Astrocyte (in vitro differentiated cells and primary cell): ENCODE data around the gene DUS1L. TPM values are rescaled to one million over a fixed set of nuclear protein-coding genes. Genes with fewer than 3 reads are reported as not detected.

ENCODE experiments used
- DNase-seq: peaks from one replicate; pipeline ENCODE4 v3.0.0-alpha.2; 2010; ENCODE audit warnings: low read depth
- FAIRE-seq: peaks from 2 replicates; lab custom pipeline; 2011; peaks lifted over from hg19 to GRCh38; lab: Jason Lieb, UNC
- H2AFZ ChIP-seq: 2 replicates; pipeline ENCODE4 v1.6.0; 2012; ENCODE audit warnings: low read depth, low read length, inconsistent platforms
- H3K27ac ChIP-seq: 2 replicates; pipeline ENCODE4 v1.5.1; 2011; ENCODE audit warnings: low read depth, low read length, inconsistent platforms
- H3K27me3 ChIP-seq: 2 replicates; pipeline ENCODE4 v1.6.0; 2011; ENCODE audit warnings: low read length, inconsistent platforms; ENCODE audit not compliant: insufficient read depth
- H3K36me3 ChIP-seq: 2 replicates; pipeline ENCODE4 v1.5.1; 2011; ENCODE audit warnings: low read length, inconsistent platforms; ENCODE audit not compliant: insufficient read depth
- H3K4me1 ChIP-seq: 2 replicates; pipeline ENCODE4 v1.5.1; 2011; ENCODE audit warnings: low read length, inconsistent platforms; ENCODE audit not compliant: insufficient read depth
- H3K4me2 ChIP-seq: 2 replicates; pipeline ENCODE4 v1.6.0; 2012; ENCODE audit warnings: low read length, inconsistent platforms
- H3K4me3 ChIP-seq: 2 replicates; pipeline ENCODE4 v1.5.1; 2011; ENCODE audit warnings: low read depth, mild to moderate bottlenecking, low read length, inconsistent platforms; ENCODE audit not compliant: insufficient read depth
- H3K79me2 ChIP-seq: 2 replicates; pipeline ENCODE4 v1.6.0; 2012; ENCODE audit warnings: mild to moderate bottlenecking, low read length, inconsistent platforms; ENCODE audit not compliant: insufficient read depth
- H3K9ac ChIP-seq: 2 replicates; pipeline ENCODE4 v1.6.0; 2012; ENCODE audit warnings: mild to moderate bottlenecking, low read length, inconsistent platforms
- H3K9me3 ChIP-seq: 2 replicates; pipeline ENCODE4 v1.5.1; 2012; ENCODE audit warnings: low read depth, mild to moderate bottlenecking, low read length, inconsistent platforms; ENCODE audit not compliant: insufficient read depth
- H4K20me1 ChIP-seq: 2 replicates; pipeline ENCODE4 v1.6.0; 2012; ENCODE audit warnings: low read length, inconsistent platforms; ENCODE audit not compliant: insufficient read depth
- H3K27ac Mint-ChIP-seq: one replicate; pipeline ENCODE4 v1.8.0; 2021; ENCODE audit warnings: mild to moderate bottlenecking, mixed read lengths; ENCODE audit not compliant: unreplicated experiment
- H3K27me3 Mint-ChIP-seq: one replicate; pipeline ENCODE4 v1.8.0; 2021; ENCODE audit warnings: low read depth, mixed read lengths; ENCODE audit not compliant: unreplicated experiment
- H3K36me3 Mint-ChIP-seq: one replicate; pipeline ENCODE4 v1.8.0; 2021; ENCODE audit warnings: low read depth, mixed read lengths; ENCODE audit not compliant: unreplicated experiment
- H3K4me1 Mint-ChIP-seq: one replicate; pipeline ENCODE4 v1.8.0; 2021; ENCODE audit warnings: low read depth, mixed read lengths; ENCODE audit not compliant: unreplicated experiment
- H3K4me3 Mint-ChIP-seq: one replicate; pipeline ENCODE4 v1.8.0; 2021; ENCODE audit warnings: mild to moderate bottlenecking, moderate library complexity, mixed read lengths; ENCODE audit not compliant: unreplicated experiment
- H3K9me3 Mint-ChIP-seq: one replicate; pipeline ENCODE4 v1.8.0; 2021; ENCODE audit warnings: mild to moderate bottlenecking, mixed read lengths; ENCODE audit not compliant: unreplicated experiment
- CTCF ChIP-seq: IDR thresholded peaks from 2 replicates; pipeline ENCODE4 v1.5.1; 2011; ENCODE audit warnings: low read depth, mild to moderate bottlenecking, inconsistent platforms, low read length, moderate library complexity; ENCODE audit not compliant: insufficient read depth
- EZH2 ChIP-seq: IDR thresholded peaks from 2 replicates; pipeline ENCODE4 v1.6.1; 2012; ENCODE audit warnings: mild to moderate bottlenecking, low read length, inconsistent platforms; ENCODE audit not compliant: insufficient read depth
- total RNA-seq: library from RNA; stranded (reverse); gene quantifications from 2 replicates; pipeline ENCODE4 v1.2.1, GENCODE V29; 2021

DUS1L gene
- total RNA-seq, 1 donor from 2014 or later, result 55.1 TPM

- Histone ChIP-seq H3K9me3 (no peaks in the 10 kb centered on the region), H3K9ac (peak within 1 kb of the TSS; percentile 67), H3K27ac (no peak within 1 kb of the TSS), H3K79me2 (peaks cover 5% of the 10 kb centered on the region), H3K27me3 (no peaks in the 10 kb centered on the region), H2AFZ (peak within 1 kb of the TSS; percentile 87), H4K20me1 (no peaks in the 10 kb centered on the region), H3K4me3 (peak within 1 kb of the TSS; percentile 59), H3K36me3 (no peaks in the 10 kb centered on the region), H3K4me2 (peak within 1 kb of the TSS; percentile 91), H3K4me1 (peaks cover 15% of the 10 kb centered on the region)
- no peak for TF ChIP-seq CTCF
- TF ChIP-seq EZH2, result no peak
- Mint-ChIP-seq H3K4me1 (no peaks in the 10 kb centered on the region), H3K27ac (no peak within 1 kb of the TSS), H3K9me3 (no peaks in the 10 kb centered on the region), H3K36me3 (peaks cover 13% of the 10 kb centered on the region), H3K4me3 (peak within 1 kb of the TSS; percentile 80), H3K27me3 (peaks cover 8% of the 10 kb centered on the region)
- DNase-seq (no peak), FAIRE-seq (no peak)
These were observed 34.2 kb downstream of the DUS1L start, which contains the start of gene RAC3 for GRCh38 chr17:82031303-82031884. Gene RAC3 (plus strand): TSS chr17:82031678. CDS start chr17:82031762, 84 bp downstream.

- H3K27ac ChIP-seq, result no peak overlapping the region
- no peak for FAIRE-seq
These were observed 34.9 kb downstream of the DUS1L start for GRCh38 chr17:82030470-82031302.

More at GRCh38 chr17:82030470-82031302, 34.9 kb downstream of the DUS1L start:
- Histone ChIP-seq H3K9me3 (no peaks in the 10 kb centered on the region), H3K4me2 (peak overlapping the region; percentile 91), H3K4me3 (peak overlapping the region; percentile 59), H3K27me3 (no peaks in the 10 kb centered on the region), H3K4me1 (peaks cover 12% of the 10 kb centered on the region), H2AFZ (peak overlapping the region; percentile 87), H3K9ac (no peak overlapping the region), H3K79me2 (no peaks in the 10 kb centered on the region), H3K36me3 (no peaks in the 10 kb centered on the region), H4K20me1 (no peaks in the 10 kb centered on the region)
- H3K36me3 Mint-ChIP-seq, result peaks cover 12% of the 10 kb centered on the region
- H3K4me3 Mint-ChIP-seq, result peak overlapping the region; percentile 69
- H3K9me3 Mint-ChIP-seq, result no peaks in the 10 kb centered on the region
- H3K4me1 Mint-ChIP-seq, result no peaks in the 10 kb centered on the region
- peaks cover 10% of the 10 kb centered on the region for H3K27me3 Mint-ChIP-seq
- DNase-seq, result peak; percentile 57
- H3K27ac Mint-ChIP-seq, result no peak overlapping the region
- TF ChIP-seq EZH2, result no peak
- TF ChIP-seq CTCF, result peak; percentile 49
